Sigmoid colon (tissue), 4 donors: ENCODE measurements around the gene BGLAP.

Source experiments
- CTCF ChIP-seq, 4 experiments: fragments of 450-650 bp in 3 of 4; fragments of 200-600 bp in 1 of 4; IDR thresholded peaks; one replicate each; pipeline ENCODE4 v1.5.1; 2016 to 2019; ENCODE audit warnings: antibody characterized with exemption in 4 of 4, mild to moderate bottlenecking in 3 of 4, moderate library complexity in 2 of 4
- POLR2AphosphoS5 ChIP-seq, 4 donors: sonication (generic); formaldehyde crosslinking; IDR thresholded peaks; one replicate each; pipeline ENCODE4 v1.6.1; 2017; ENCODE audit warnings: antibody characterized with exemption in 4 of 4

GRCh38 chr1:156259805-156260204 is 17.8 kb downstream of the BGLAP start:
- TF ChIP-seq POLR2AphosphoS5 (IDR thresholded peaks at IDR 0.05) = no peak
- no peak for TF ChIP-seq CTCF (IDR thresholded peaks at IDR 0.05)
